Measurements from ENCODE around the gene NOP14.
"Not testable (repeated sequence)": the region's sequence is repeated elsewhere in the genome, so short reads cannot be mapped to it uniquely, and the experiment has no call there.

The NOP14 gene

DNA sequence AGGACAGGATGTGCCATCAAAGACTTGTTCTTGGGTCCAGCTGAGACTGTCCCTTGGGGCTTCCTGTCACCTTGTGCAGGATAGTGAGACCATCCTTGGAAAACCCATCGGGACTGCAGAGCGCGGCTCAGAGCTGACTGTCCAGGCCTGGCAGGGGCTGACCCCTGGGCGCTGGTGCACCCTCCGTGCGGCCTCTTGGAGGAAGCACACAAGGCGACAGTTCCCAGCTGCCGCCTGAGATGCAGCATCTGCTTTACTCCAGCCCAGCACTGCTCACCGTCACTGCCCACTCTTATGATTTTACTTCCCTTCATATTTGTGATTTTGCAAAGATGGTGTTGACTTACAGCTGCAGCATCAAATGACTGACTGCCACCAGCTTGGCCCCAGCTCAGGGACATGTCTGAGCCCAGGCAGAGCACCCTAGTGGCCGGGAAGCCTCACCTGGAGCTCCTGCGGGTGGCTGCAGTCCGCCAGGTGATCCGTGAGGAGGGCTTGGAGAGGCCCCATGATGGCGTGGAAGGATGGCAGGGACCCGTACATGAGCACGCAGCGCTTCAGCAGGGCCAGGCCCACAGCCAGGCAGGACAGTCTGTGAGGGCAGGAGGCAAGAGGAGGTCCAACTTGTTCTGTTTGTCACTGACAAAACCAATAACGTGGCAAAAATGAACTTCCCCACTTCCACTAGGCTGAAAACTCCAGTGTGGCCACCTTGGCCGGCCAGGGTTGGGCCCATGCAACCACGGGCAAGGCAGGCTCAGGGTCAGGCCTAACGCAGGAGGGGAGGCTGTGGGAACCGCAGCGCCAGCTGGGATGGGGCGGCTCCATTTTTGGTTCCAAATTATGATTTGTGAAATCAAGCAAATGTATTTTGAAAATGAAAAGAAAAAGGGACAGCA, 21.8 kb downstream of the NOP14 start:
- no peak for DNase-seq

DNA sequence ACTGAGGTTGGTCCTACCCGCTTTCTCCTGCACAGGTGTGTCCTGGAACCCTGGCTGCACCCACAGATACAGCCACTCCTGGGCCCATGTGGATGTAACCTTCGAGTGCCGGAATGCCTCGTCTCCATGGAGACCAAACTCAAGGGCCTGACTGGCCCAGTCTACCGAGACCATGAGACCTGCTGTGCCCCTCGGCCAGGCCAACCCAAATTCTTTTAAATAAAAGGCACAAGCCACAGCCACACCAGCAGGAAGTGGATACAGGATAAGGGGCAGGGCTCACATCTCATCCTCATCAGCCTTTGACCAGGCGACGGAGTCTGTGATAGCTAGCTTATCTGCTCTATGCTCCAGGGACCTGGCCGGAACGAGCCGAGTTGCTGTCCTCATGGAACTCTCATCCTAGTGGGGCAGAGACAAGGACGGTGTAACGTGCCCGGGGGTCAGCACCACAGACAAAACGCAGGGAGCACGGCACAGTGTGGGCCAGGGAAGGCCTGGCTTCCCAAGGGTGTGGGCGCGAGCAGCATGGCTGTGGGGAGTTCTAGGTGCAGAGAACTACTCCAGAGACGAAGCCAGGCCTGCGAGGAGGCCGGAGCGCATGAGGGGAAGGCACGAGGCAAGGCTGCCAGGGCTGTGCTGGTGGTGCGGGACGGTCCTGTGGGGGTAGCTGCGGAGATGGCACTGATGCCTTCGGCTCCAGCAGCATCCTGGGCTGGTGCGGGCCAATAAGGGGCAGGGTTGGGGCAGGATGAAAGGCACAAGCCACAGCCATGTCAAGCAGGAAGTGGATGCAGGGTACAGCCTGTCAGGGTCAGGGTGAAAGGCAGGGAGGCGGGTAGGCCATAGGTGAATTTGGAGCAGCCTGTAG, 22.7 kb downstream of the NOP14 start:
- DNase-seq: no peak

GRCh38 chr4:2939383-2940243, 23.6 kb downstream of the NOP14 start:
- DNase-seq: no peak

DNA sequence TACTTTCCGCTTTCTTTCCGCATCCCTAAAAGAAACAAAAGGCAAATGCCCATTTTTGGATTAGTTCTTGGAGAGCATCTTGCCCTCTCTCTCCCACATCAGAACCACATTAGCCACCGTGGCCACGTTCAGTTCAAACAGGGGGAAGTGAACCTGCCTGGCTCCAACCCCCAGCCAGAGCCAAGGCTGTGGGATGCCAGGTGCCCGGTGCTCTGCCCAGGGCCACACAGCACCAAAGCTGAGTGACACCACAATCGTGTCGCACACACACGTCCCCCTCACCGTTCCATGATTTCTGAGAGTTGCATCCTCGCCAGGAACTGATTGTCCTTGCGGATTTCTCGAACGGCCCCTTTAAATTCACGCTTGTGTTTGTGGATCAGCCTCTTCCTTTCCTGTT, 24.3 kb downstream of the NOP14 start:
- no peak for DNase-seq

DNA sequence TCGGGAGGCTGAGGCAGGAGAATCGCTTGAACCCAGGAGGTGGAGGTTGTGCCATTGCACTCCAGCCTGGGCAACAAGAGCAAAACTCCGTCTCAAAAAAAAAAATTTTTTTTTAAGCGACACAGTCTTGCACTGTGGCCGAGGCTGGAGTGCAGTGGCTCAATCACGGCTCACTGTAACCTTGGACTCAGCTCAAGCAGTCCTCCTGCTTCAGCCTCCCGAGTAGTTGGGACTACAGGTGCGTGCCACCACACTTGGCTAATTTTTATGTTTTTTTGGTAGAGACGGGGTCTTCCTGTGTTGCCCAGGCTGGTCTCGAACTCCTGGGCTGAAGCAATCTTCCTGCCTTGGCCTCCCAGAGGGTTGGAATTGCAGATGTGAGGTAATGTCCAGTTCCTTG, 24.8 kb downstream of the NOP14 start:
- DNase-seq: not testable (repeated sequence)

- DNase-seq: no peak
Observed at GRCh38 chr4:2937986-2938385, 25.2 kb downstream of the NOP14 start.

GRCh38 chr4:2937146-2937857, 25.9 kb downstream of the NOP14 start:
- DNase-seq: no peak

DNA sequence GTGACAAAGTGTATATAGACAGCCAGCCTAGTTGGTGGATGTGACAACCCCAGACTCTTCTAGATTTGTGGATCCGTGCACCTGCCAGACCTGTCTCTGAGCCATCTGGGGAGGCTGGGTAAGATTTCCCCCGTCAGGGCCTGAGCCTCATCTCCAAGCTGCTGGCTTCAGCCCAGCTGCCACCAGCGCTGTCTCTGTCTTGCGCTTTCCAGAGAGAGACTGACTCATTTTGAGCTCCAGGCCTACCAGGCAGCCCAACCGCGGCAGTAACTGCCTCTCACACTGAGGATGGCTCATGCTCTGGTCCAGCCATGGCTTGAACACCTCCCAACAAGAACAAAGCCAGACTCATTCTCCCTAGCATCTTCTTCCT, 26.4 kb downstream of the NOP14 start:
- DNase-seq: peak; percentile 36

- peak; percentile 68 for DNase-seq
Observed at GRCh38 chr4:2935762-2936743, 27.2 kb downstream of the NOP14 start.

DNA sequence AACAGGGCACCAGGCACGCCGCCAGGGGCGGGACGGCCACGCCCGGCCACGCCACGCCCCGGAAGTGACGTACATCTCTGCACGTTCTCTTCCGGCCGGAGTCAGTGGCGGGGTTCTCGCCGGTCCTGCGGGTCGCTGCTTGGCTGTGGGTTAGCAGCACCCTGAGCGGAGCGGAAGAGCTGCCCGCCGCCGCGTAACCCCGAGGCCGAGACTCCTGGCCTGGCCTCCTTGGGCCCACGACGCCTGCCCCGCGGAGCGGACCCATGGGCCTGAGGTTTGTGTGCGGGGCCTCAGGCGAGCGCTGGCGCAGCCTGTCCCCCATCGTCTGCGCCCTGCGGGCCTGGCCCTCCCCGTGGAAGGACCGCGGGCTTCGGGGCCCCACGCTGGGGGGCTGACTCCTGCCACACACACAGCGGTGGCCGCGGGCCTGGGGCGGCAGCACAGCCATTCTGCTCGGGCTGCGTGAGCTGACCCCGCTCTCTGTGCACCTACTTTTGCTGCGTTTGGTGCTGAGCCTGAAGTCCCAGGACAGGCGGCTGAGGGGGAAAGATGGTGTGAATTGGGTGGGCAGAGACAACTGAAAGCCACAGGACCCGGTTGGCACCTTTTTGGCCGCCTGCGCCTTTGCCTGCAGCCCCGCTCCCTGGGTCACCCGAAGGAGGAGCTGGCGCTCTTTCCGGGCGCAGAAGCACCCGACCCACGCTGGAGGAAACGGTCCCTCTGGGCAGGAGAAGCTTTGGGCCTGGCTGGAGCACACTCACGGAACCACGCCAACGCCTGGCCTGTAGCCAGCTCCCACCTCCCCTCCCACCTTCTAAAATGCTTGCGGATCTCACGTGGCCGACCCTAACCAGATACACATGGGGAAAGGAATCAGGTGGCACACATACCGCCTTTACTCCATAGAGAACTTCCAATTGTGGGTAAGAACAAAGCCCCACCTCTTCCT, 28.1 kb downstream of the NOP14 start:
- DNase-seq: peak; percentile 93

GRCh38 chr4:2934077-2934812, 29.0 kb downstream of the NOP14 start:
- DNase-seq: peak; percentile 71

DNA sequence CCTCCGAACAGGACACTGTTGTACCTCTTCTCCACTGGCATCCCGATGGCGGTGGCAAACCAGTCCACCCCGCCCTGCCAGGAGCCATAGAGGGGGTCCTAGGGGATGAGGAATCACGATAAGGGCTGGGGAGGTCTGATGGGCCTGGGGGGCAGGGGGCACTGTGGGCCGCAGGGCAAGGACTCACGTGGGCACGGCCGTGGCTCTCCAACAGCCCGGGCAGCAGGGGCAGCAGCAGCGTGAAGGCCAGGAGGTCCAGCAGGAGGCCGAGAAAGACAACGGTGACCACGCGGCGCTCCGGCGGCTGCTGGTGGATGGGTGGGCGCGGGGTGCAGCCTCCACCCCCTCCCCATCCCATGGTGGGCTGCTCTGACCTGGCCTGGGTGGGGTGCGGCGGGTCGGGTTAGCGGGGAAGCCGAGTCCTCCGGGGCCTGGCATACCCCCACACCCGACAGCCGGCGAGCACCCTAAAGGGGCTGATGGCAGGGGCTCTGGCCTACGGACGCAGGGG, 29.6 kb downstream of the NOP14 start:
- DNase-seq: no peak

- DNase-seq: peak; percentile 44
Observed at GRCh38 chr4:2932951-2933565, 30.1 kb downstream of the NOP14 start.

- peak; percentile 30 for DNase-seq
Observed at GRCh38 chr4:2932321-2932950, 30.8 kb downstream of the NOP14 start.

- DNase-seq: peak; percentile 74
Observed at GRCh38 chr4:2931512-2932301, 31.5 kb downstream of the NOP14 start.

DNA sequence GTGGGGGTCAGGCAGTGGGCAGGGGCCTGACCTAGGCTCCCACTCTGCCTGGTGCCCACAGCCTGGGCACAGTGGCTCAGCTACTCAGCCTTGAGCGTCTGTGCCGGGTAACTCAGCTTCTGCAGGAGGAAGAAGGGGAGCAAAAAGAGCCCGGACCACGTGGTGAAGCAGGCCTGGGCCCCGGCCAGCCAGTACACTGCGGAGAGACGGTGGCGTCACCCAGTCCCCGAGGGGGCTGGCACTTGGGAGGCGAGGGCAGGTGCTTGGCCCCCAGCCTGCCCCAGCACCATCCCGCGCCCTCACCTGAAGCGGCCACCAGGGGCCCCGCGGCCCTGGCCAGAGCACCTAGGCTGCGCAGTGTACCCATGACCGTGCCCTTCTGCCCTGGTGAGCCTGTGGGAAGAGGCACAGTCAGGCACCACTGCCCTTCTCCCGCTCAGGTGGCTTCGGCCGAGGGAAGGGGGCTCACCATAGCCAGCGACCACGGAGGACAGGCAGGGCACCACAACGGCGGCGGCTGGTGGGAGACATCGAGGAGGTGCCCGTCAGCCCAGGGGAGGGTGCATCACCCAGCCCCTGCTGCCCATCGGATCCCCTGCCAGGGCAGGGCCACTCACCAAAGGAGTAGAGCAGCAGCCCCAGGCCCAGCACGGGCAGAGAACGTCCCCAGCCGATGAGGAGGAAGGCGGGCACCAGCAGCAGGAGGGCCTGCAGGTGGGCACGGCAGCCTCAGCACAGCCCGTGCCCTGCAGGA, 32.3 kb downstream of the NOP14 start:
- DNase-seq: no peak
